Stimulated activated CD4-positive, alpha-beta T cell treated with anti-CD3 and anti-CD28 coated beads, Interleukin-12 subunit alpha, Interleukin-12 subunit beta, amount 100 ng/mL, for 24 hours (primary cell): ENCODE data around the gene ADAM12.

Experiments used
- DNase-seq, 2 experiments: peaks; one replicate each; pipeline ENCODE4 v3.0.0-alpha.2; 2020; ENCODE audit warnings: low read depth in 2 of 2

The ADAM12 gene

GRCh38 chr10:126314863-126315493 lies 73.3 kb downstream of the ADAM12 start:
- DNase-seq, result no peak

GRCh38 chr10:126312167-126312566 lies 76.1 kb downstream of the ADAM12 start:
- DNase-seq, result no peak

- no peak for DNase-seq
Measured at GRCh38 chr10:126309228-126309883, 78.9 kb downstream of the ADAM12 start.

- no peak for DNase-seq
Measured at GRCh38 chr10:126302826-126303665, 85.2 kb downstream of the ADAM12 start.

GRCh38 chr10:126302476-126302756 lies 85.9 kb downstream of the ADAM12 start:
- DNase-seq, result no peak

- DNase-seq, result no peak
Measured at GRCh38 chr10:126301701-126302475, 86.4 kb downstream of the ADAM12 start.

- no peak for DNase-seq
Measured at GRCh38 chr10:126294451-126294850, 93.8 kb downstream of the ADAM12 start.

- DNase-seq, result no peak
Measured at GRCh38 chr10:126290232-126290631, 98.0 kb downstream of the ADAM12 start.

GRCh38 chr10:126288547-126289493 lies 99.5 kb downstream of the ADAM12 start:
- DNase-seq, result no peak

GRCh38 chr10:126286256-126286780 lies 102.0 kb downstream of the ADAM12 start:
- DNase-seq, result no peak

- no peak for DNase-seq
Measured at GRCh38 chr10:126283307-126283706, 105.0 kb downstream of the ADAM12 start.

GRCh38 chr10:126278851-126279250 lies 109.4 kb downstream of the ADAM12 start:
- DNase-seq, result no peak

- DNase-seq, result no peak
Measured at GRCh38 chr10:126277181-126277580, 111.1 kb downstream of the ADAM12 start.

- no peak for DNase-seq
Measured at GRCh38 chr10:126272526-126272925, 115.8 kb downstream of the ADAM12 start.

GRCh38 chr10:126270111-126270510 lies 118.2 kb downstream of the ADAM12 start:
- no peak for DNase-seq

GRCh38 chr10:126268013-126268920 lies 120.0 kb downstream of the ADAM12 start:
- DNase-seq, result no peak

- DNase-seq, result no peak
Measured at GRCh38 chr10:126264102-126265018, 123.9 kb downstream of the ADAM12 start.

GRCh38 chr10:126263006-126263676 lies 125.1 kb downstream of the ADAM12 start:
- no peak for DNase-seq
